Upper lobe of left lung (tissue), 6 donors: Measurements from ENCODE around the gene KMT2E. TPM values are rescaled to one million over a fixed set of nuclear protein-coding genes. Genes with fewer than 3 reads are reported as not detected.

Source experiments
- ATAC-seq, 2 donors: fragments of 200-7000 bp; cut with Tn5 transposase; one replicate each; pipeline ENCODE4 v1.9.1; 2022; ENCODE audit warnings: mild to moderate bottlenecking in 2 of 2, moderate library complexity in 2 of 2; ENCODE audit not compliant: low FRiP score in 2 of 2
- DNase-seq, 2 donors: peaks; one replicate each; pipeline ENCODE4 v3.0.0-alpha.2; 2019 to 2020
- H3K27ac ChIP-seq, 4 donors: fragments of 200-600 bp; sonication (generic); one replicate each; pipeline ENCODE4 v1.5.1; 2016 to 2019
- H3K27me3 ChIP-seq, 4 donors: fragments of 200-600 bp; sonication (generic); one replicate each; pipeline ENCODE4 v1.5.1; 2017 to 2019
- H3K36me3 ChIP-seq, 4 donors: fragments of 200-600 bp; sonication (generic); one replicate each; pipeline ENCODE4 v1.5.1; 2016 to 2019
- H3K4me1 ChIP-seq, 4 donors: fragments of 200-600 bp; sonication (generic); one replicate each; pipeline ENCODE4 v1.5.1; 2018 to 2019
- H3K4me3 ChIP-seq, 4 donors: fragments of 200-600 bp; sonication (generic); one replicate each; pipeline ENCODE4 v1.5.1; 2017 to 2019; ENCODE audit warnings: mild to moderate bottlenecking in 2 of 4, moderate library complexity in 1 of 4
- H3K9me3 ChIP-seq, 4 donors: fragments of 200-600 bp; sonication (generic); one replicate each; pipeline ENCODE4 v1.5.1; 2018 to 2019
- EP300 ChIP-seq, 4 donors: sonication (generic); formaldehyde crosslinking; IDR thresholded peaks; one replicate each; pipeline ENCODE4 v1.5.1; 2017; ENCODE audit warnings: antibody characterized with exemption in 4 of 4, control low read depth in 2 of 4
- POLR2A ChIP-seq, 4 donors: fragments of 450-650 bp; IDR thresholded peaks; one replicate each; pipeline ENCODE4 v1.5.1; 2016 to 2017; ENCODE audit warnings: antibody characterized with exemption in 4 of 4, mild to moderate bottlenecking in 2 of 4
- POLR2AphosphoS5 ChIP-seq, 2 donors: sonication (generic); formaldehyde crosslinking; IDR thresholded peaks; one replicate each; pipeline ENCODE4 v1.5.1; 2017; ENCODE audit warnings: antibody characterized with exemption in 2 of 2
- WGBS, 2 donors: methylation state at CpG; one replicate each; pipeline ENCODE4 v1.1.5; 2017 to 2018; 5-methylcytosine and 5-hydroxymethylcytosine counted together
- total RNA-seq, 6 donors: library from RNA; depleted of rRNA in 4 of 6; stranded (reverse); fragments of >200 nt in 4 of 6; gene quantifications; one replicate each; pipeline versions ENCODE4 v1.1.0 to v1.2.1, GENCODE V29; 2016 to 2021
- TF ChIP-seq, protein P1 (sequence below), 6 experiments: fragments of 450-650 bp in 4 of 6; fragments of 200-600 bp in 2 of 6; sonication (generic) in 2 of 6; IDR thresholded peaks; one replicate each; pipeline ENCODE4 v1.5.1; 2016 to 2019; ENCODE audit warnings: antibody characterized with exemption in 6 of 6
- donor health status: DM: no; HTN: no; CAD: no; lungs with moderate emphysema.
- donor health status: DM: no; HTN: yes; CAD: no; lungs with severe emphysema.

The KMT2E gene
- total RNA-seq, 6 donors from 2014 or later = 77.3 to 182 (median 105) TPM

DNA sequence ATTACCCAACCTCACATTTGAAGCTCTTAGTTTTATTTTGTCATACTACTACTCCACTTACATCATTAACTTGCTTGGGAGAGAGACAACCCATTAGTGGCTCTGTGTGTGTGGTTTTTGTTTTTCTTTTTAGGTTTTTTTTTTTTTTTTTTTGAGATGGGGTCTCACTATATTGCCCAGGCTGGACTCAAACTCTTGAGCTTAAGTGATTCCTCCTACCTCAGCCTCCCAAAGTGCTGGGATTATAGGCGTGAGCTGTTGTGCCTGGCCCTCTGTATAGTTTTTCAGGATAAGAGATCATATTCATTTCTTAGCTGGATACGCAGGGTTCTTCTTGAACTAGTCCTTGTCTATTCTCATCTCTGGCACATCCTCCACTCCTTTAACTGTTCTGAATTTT, 41.1 kb downstream of the KMT2E start:
- H3K36me3 ChIP-seq = peaks cover 0 to 33% (median 2%) of the 10 kb centered on the region in 4 donors
- H3K9me3 ChIP-seq = no peaks in the 10 kb centered on the region
- DNase-seq (no peak), ATAC-seq (no peak)
- WGBS, 2 donors = 94% methylated on average over 2 of the region's 2 CpGs
- H3K27me3 ChIP-seq = no peaks in the 10 kb centered on the region
- TF ChIP-seq POLR2AphosphoS5 (IDR thresholded peaks at IDR 0.05) (no peak), EP300 (IDR thresholded peaks at IDR 0.05) (no peak), POLR2A (IDR thresholded peaks at IDR 0.05) (no peak)
- TF ChIP-seq, protein P1, sequence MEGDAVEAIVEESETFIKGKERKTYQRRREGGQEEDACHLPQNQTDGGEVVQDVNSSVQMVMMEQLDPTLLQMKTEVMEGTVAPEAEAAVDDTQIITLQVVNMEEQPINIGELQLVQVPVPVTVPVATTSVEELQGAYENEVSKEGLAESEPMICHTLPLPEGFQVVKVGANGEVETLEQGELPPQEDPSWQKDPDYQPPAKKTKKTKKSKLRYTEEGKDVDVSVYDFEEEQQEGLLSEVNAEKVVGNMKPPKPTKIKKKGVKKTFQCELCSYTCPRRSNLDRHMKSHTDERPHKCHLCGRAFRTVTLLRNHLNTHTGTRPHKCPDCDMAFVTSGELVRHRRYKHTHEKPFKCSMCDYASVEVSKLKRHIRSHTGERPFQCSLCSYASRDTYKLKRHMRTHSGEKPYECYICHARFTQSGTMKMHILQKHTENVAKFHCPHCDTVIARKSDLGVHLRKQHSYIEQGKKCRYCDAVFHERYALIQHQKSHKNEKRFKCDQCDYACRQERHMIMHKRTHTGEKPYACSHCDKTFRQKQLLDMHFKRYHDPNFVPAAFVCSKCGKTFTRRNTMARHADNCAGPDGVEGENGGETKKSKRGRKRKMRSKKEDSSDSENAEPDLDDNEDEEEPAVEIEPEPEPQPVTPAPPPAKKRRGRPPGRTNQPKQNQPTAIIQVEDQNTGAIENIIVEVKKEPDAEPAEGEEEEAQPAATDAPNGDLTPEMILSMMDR (IDR thresholded peaks at IDR 0.05) = no peak
- H3K4me3 ChIP-seq = no peak overlapping the region
- peaks cover 7 to 32% (median 23%) of the 10 kb centered on the region in 4 donors for H3K4me1 ChIP-seq
- no peak overlapping the region for H3K27ac ChIP-seq

DNA sequence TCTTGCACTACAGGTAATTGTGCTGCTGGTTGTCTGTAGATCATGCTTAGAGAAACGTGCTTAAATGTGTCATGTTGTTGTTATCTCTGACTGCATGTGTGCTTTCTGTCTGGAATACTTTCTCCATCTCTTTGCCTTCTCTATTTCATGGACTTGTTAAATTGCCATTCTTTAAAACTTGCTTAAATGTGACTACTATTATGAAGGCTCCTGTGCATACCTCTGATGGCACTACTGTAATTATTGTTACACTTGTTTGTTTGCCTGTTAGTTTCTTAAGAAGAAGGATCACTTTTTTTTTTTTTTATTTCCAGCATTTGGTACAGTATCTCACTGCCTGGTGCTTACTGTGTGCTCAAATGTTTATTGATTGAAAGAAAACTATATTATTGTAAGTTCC, 41.6 kb downstream of the KMT2E start:
- no peaks in the 10 kb centered on the region for H3K9me3 ChIP-seq
- no peak for TF ChIP-seq POLR2AphosphoS5 (IDR thresholded peaks at IDR 0.05)
- TF ChIP-seq, protein P1 (IDR thresholded peaks at IDR 0.05) = no peak
- TF ChIP-seq POLR2A (IDR thresholded peaks at IDR 0.05) = no peak
- no peak for TF ChIP-seq EP300 (IDR thresholded peaks at IDR 0.05)
- ATAC-seq (no peak), DNase-seq (no peak)
- no peaks in the 10 kb centered on the region for H3K27me3 ChIP-seq
- H3K27ac ChIP-seq = no peak overlapping the region
- H3K36me3 ChIP-seq = peaks cover 0 to 37% (median 2%) of the 10 kb centered on the region in 4 donors
- H3K4me1 ChIP-seq = peaks cover 10 to 32% (median 23%) of the 10 kb centered on the region in 4 donors
- WGBS, 2 donors = 61 to 67% methylated on average over 1 of the region's 1 CpG
- H3K4me3 ChIP-seq = no peak overlapping the region

DNA sequence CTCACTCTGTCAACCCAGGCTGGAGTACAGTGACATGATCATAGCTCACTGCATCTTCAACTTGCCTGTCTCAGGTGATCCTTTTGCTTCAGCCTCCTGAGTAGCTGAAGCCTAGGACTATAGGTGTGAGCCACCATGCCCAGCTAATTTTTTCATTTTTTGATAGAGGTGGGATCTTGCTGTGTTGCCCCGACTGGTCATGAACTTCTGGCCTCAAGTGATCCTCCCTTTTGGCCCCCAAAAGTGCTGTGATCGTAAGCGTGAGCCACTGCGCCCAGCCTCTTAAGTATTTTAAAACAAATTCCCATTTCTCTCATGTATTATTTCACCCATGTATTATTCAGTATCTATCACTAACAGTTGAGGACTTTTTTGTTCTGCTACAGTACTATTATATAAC, 43.5 kb downstream of the KMT2E start:
- DNase-seq (no peak), ATAC-seq (no peak)
- WGBS, 2 donors = 86 to 98% methylated on average over 4 of the region's 4 CpGs
- H3K4me3 ChIP-seq = no peak overlapping the region
- no peaks in the 10 kb centered on the region for H3K27me3 ChIP-seq
- H3K9me3 ChIP-seq = no peaks in the 10 kb centered on the region
- peaks cover 10 to 38% (median 23%) of the 10 kb centered on the region in 4 donors for H3K4me1 ChIP-seq
- peaks cover 0 to 22% (median 0%) of the 10 kb centered on the region in 4 donors for H3K36me3 ChIP-seq
- TF ChIP-seq EP300 (IDR thresholded peaks at IDR 0.05) = no peak
- TF ChIP-seq POLR2A (IDR thresholded peaks at IDR 0.05) = no peak
- TF ChIP-seq POLR2AphosphoS5 (IDR thresholded peaks at IDR 0.05) = no peak
- TF ChIP-seq, protein P1 (IDR thresholded peaks at IDR 0.05) = no peak
- no peak overlapping the region for H3K27ac ChIP-seq

DNA sequence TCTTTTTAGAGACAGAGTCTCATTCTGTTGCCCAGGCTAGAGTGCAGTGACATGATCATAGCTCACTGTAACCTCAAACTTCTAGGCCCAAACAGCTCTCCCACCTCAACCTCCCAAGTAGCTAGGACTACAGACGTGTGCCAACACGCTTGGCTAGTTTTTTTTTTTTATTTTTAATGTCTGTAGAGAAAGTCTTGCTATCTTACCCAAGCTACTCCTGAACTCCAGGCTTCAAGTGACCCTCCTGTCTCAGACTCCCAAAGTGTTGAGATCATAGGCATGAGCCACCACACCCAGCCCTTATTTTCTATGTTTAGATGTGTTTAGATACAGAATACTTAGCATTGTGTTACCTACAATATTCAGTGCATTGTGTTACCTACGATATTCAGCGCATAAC, 46.4 kb downstream of the KMT2E start:
- TF ChIP-seq EP300 (IDR thresholded peaks at IDR 0.05) (no peak), POLR2A (IDR thresholded peaks at IDR 0.05) (no peak), POLR2AphosphoS5 (IDR thresholded peaks at IDR 0.05) (no peak)
- TF ChIP-seq, protein P1 (IDR thresholded peaks at IDR 0.05) = no peak
- DNase-seq (no peak), ATAC-seq (no peak)
- no peaks in the 10 kb centered on the region for H3K9me3 ChIP-seq
- H3K4me1 ChIP-seq = peaks cover 10 to 45% (median 20%) of the 10 kb centered on the region in 4 donors
- no peak overlapping the region for H3K4me3 ChIP-seq
- H3K27me3 ChIP-seq = no peaks in the 10 kb centered on the region
- H3K36me3 ChIP-seq = peaks cover 0 to 37% (median 0%) of the 10 kb centered on the region in 4 donors
- no peak overlapping the region for H3K27ac ChIP-seq
- WGBS, 2 donors = 90 to 91% methylated on average over 4 of the region's 4 CpGs

DNA sequence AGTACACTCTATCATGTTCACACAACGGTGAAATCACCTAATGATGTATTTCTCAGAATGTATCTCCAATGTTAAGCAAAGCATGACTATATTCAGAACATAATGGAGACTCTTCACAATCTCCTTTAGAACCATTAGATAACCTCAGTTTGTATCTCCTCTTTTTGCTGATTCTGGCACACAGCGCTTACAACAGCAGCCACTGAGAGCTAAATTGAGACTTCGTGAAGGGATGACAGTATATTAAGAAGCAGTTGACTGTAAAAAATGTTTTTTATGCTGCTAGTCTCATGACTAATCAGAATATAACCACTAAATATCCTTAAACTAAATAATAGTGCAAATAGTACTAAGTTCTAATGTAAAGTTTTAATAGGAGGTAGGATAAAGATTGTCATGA, 46.9 kb downstream of the KMT2E start:
- Histone ChIP-seq H3K36me3 (peaks cover 0 to 36% (median under 1%) of the 10 kb centered on the region in 4 donors), H3K27me3 (no peaks in the 10 kb centered on the region), H3K27ac (no peak overlapping the region), H3K4me3 (no peak overlapping the region), H3K4me1 (peaks cover 10 to 43% (median 16%) of the 10 kb centered on the region in 4 donors), H3K9me3 (no peaks in the 10 kb centered on the region)
- ATAC-seq (no peak), DNase-seq (no peak)
- TF ChIP-seq POLR2AphosphoS5 (IDR thresholded peaks at IDR 0.05) (no peak), EP300 (IDR thresholded peaks at IDR 0.05) (no peak), POLR2A (IDR thresholded peaks at IDR 0.05) (no peak)
- TF ChIP-seq, protein P1 (IDR thresholded peaks at IDR 0.05) = no peak
- 86 to 87% methylated on average over 3 of the region's 3 CpGs for WGBS, 2 donors
